Peyer's patch (tissue), 4 donors: ENCODE data around the gene SDE2.

Experiments used
- CTCF ChIP-seq, 6 experiments: fragments of 450-650 bp in 4 of 6; fragments of 200-600 bp in 2 of 6; sonication (generic) in 1 of 6; IDR thresholded peaks; one replicate each; pipeline ENCODE4 v1.5.1; 2017 to 2019; ENCODE audit warnings: antibody characterized with exemption in 6 of 6, mild to moderate bottlenecking in 3 of 6, moderate library complexity in 1 of 6
- POLR2A ChIP-seq, 2 donors: fragments of 450-650 bp; IDR thresholded peaks; one replicate each; pipeline ENCODE4 v1.5.1; 2017; ENCODE audit warnings: antibody characterized with exemption in 2 of 2, mild to moderate bottlenecking in 2 of 2, moderate library complexity in 2 of 2

- TF ChIP-seq POLR2A (IDR thresholded peaks at IDR 0.05) (no peak), CTCF (IDR thresholded peaks at IDR 0.05) (no peak)
Observed at GRCh38 chr1:225945564-225945963, 53.6 kb downstream of the SDE2 start.
